HEK293T (cell line): Measurements from ENCODE around the gene GSTA1.
"Not testable (repeated sequence)": the region's sequence is repeated elsewhere in the genome, so short reads cannot be mapped to it uniquely, and the experiment has no call there.

ENCODE experiments used
- CTCF ChIA-PET: fragments of 350-600 bp; formaldehyde crosslinking; extraction: SDS; loops from one replicate; lab custom pipeline; 2021; ENCODE audit warnings: antibody characterized with exemption, inconsistent platforms; lab: Yijun Ruan, JAX
- POLR2A ChIA-PET: fragments of 350-600 bp; formaldehyde crosslinking; extraction: SDS; loops from one replicate; lab custom pipeline; 2020; ENCODE audit warnings: antibody characterized with exemption, inconsistent platforms; lab: Yijun Ruan, JAX
- DNase-seq: peaks from one replicate; pipeline ENCODE4 v3.0.0; 2012; ENCODE audit warnings: mixed read lengths; ENCODE audit errors: extremely low spot score
- ARNT ChIP-seq: fragments of 450-650 bp; IDR thresholded peaks from 2 replicates; pipeline ENCODE4 v1.6.1; 2017; ENCODE audit warnings: mild to moderate bottlenecking
- BHLHE40 ChIP-seq: fragments of 450-650 bp; IDR thresholded peaks from 2 replicates; pipeline ENCODE4 v1.6.1; 2016; ENCODE audit warnings: mild to moderate bottlenecking, moderate library complexity, borderline replicate concordance
- CTBP1 ChIP-seq: fragments of 450-650 bp; IDR thresholded peaks from 2 replicates; pipeline ENCODE4 v1.6.1; 2016; ENCODE audit warnings: borderline replicate concordance
- ELF4 ChIP-seq: fragments of 450-650 bp; IDR thresholded peaks from 2 replicates; pipeline ENCODE4 v1.6.1; 2017; ENCODE audit warnings: antibody characterized with exemption
- FOXA1 ChIP-seq: fragments of 450-650 bp; IDR thresholded peaks from 2 replicates; pipeline ENCODE4 v1.6.1; 2016; ENCODE audit warnings: mild to moderate bottlenecking
- FOXK2 ChIP-seq: fragments of 450-650 bp; IDR thresholded peaks from 2 replicates; pipeline ENCODE4 v1.6.1; 2016; ENCODE audit warnings: mild to moderate bottlenecking
- FOXM1 ChIP-seq: fragments of 450-650 bp; IDR thresholded peaks from 2 replicates; pipeline ENCODE4 v1.6.1; 2017; ENCODE audit warnings: mild to moderate bottlenecking, borderline replicate concordance
- L3MBTL2 ChIP-seq: fragments of 450-650 bp; conservative IDR thresholded peaks from 2 replicates; pipeline ENCODE4 v1.6.1; 2016; ENCODE audit warnings: mild to moderate bottlenecking
- LEF1 ChIP-seq: fragments of 450-650 bp; IDR thresholded peaks from 2 replicates; pipeline ENCODE4 v1.6.1; 2017; ENCODE audit warnings: mild to moderate bottlenecking, borderline replicate concordance
- NFRKB ChIP-seq: fragments of 450-650 bp; IDR thresholded peaks from 2 replicates; pipeline ENCODE4 v1.6.1; 2016; ENCODE audit warnings: mild to moderate bottlenecking, moderate library complexity
- SP1 ChIP-seq: fragments of 450-650 bp; IDR thresholded peaks from 2 replicates; pipeline ENCODE4 v1.6.1; 2017
- SUZ12 ChIP-seq: fragments of 450-650 bp; IDR thresholded peaks from 2 replicates; pipeline ENCODE4 v1.6.1; 2016; ENCODE audit warnings: mild to moderate bottlenecking
- TARDBP ChIP-seq: fragments of 450-650 bp; IDR thresholded peaks from 2 replicates; pipeline ENCODE4 v1.6.1; 2016
- ZNF384 ChIP-seq: fragments of 450-650 bp; IDR thresholded peaks from 2 replicates; pipeline ENCODE4 v1.6.1; 2016
- TF ChIP-seq, protein P1 (sequence below): fragments of 450-650 bp; IDR thresholded peaks from 2 replicates; pipeline ENCODE4 v1.6.1; 2016

GSTA1 gene

DNA sequence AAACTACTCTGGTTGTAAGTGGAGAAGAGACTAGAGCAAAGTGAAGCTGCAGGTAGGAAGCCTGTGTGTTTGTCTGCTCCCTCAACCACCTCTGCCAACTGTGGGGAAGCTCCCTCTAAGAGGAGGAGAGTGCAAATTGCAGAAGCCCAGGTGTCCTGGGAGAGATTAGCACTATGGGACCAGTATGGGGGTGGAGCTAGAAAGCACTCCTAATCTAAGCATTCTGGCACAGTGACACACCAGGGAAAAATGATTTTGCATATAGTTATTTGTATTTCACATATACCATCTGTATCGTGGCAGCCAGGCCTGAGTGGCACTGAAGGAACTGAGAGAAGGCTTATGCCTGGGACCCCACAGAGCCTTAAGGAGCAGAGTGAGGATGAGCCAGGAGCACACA lies 12.8 kb downstream of the GSTA1 start:
- ChIA-PET POLR2A (no interaction called here), CTCF (no interaction called here)
- no peak for DNase-seq
- no peak for TF ChIP-seq ELF4

DNA sequence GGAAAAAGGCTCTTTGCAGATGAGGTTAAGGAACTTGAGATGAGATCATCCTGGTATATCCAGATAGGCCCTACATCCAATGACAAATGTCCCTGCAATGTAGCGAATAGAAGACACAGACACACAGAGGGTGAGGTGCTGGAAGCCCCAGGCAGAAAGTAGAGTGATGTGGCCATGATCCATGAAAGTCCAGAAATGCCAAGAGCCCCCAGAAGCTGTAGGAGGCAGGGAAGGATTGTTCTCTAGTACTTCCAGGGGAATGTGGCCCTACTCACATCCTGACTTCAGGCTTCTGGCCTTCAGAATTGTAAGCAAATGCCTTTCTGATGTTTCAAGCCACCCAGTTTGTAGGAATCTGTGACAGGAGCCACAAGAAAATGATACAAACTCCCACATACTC lies 14.0 kb downstream of the GSTA1 start:
- DNase-seq, CTCF ChIA-PET, POLR2A ChIA-PET: not testable (repeated sequence)

DNA sequence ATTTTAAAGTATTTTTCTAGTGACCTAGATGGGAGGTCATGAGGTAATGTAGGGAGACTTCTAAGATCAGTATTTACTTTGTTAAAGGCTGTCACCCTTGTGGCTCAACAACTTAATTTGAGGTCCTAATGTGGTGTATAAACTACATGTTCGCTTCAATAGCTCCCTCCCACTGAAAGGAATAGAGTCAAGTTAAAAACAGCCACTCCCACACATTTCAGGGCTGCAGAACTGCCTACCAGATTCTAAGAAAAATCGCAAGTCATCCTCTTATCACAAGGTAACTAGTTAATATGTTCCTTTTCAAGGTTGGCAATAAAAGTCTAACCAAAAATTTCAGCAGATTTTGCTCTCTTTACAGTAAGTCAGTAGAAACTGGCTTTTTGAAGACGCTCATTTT lies 15.1 kb downstream of the GSTA1 start:
- no peak for DNase-seq
- POLR2A ChIA-PET, result no interaction called here
- CTCF ChIA-PET, result no interaction called here
- TF ChIP-seq BHLHE40, result no peak
- no peak for TF ChIP-seq FOXA1
- no peak for TF ChIP-seq ELF4
- TF ChIP-seq NFRKB, result no peak
- no peak for TF ChIP-seq L3MBTL2
- no peak for TF ChIP-seq SP1
- no peak for TF ChIP-seq ZNF384
- TF ChIP-seq TARDBP, result no peak
- TF ChIP-seq CTBP1, result no peak
- no peak for TF ChIP-seq FOXK2
- TF ChIP-seq LEF1, result no peak
- TF ChIP-seq FOXM1, result no peak

DNA sequence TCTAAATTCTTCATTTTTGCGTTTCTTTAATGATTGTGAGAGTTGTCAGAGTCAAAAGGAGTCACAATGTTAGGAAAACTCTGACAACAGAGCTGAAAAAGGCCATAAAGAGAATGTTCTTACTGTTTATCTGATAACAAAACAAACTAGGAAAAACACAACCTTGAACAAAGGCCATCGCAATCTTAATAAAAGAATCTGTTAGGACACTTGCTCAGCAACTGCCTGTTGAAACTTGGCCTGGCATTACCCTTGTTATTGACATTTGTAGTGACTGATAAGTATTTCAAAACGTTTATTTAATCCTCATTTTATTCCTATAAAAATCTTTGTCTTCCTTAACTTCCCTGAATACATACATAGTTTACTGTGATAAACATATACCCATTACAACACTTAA lies 15.7 kb downstream of the GSTA1 start:
- no peak for TF ChIP-seq FOXK2
- TF ChIP-seq ELF4, result no peak
- no peak for TF ChIP-seq CTBP1
- POLR2A ChIA-PET, result no interaction called here
- no peak for DNase-seq
- CTCF ChIA-PET, result no interaction called here

DNA sequence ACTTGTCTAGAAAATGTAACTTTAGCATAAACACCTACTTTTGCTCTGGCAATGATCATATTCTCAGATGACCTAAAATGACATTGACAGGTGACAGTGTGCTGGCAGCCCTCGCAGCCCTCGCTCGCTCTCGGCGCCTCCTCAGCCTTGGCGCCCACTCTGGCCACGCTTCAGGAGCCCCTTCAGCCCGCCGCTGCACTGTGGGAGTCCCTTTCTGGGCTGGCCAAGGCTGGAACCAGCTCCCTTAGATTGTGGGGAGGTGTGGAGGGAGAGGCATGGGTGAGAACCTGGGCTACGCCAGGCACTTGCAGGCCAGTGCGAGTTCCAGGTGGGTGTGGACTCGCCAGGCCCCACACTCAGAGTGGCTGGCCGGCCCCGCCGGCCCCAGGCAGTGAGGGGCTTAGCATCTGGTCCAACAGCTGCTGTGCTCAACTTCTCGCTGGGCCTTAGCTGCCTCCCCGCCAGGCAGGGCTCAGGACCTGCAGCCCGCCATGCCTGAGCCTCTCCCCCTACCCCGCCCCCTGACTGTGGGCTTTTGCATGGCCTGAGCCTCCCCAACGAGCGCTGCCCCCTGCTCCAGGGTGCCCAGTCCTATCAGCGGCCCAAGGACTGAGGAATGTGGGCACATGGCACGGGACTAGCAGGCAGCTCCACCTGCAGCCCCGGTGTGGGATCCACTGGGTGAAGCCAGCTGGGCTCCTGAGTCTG lies 17.2 kb downstream of the GSTA1 start:
- no peak for TF ChIP-seq ZNF384
- no peak for TF ChIP-seq SP1
- no peak for TF ChIP-seq NFRKB
- no peak for TF ChIP-seq FOXA1
- no peak for TF ChIP-seq ELF4
- TF ChIP-seq, protein P1, sequence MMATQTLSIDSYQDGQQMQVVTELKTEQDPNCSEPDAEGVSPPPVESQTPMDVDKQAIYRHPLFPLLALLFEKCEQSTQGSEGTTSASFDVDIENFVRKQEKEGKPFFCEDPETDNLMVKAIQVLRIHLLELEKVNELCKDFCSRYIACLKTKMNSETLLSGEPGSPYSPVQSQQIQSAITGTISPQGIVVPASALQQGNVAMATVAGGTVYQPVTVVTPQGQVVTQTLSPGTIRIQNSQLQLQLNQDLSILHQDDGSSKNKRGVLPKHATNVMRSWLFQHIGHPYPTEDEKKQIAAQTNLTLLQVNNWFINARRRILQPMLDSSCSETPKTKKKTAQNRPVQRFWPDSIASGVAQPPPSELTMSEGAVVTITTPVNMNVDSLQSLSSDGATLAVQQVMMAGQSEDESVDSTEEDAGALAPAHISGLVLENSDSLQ, result no peak
- TF ChIP-seq FOXK2, result no peak
- TF ChIP-seq SUZ12, result no peak
- TF ChIP-seq TARDBP, result no peak
- no peak for TF ChIP-seq L3MBTL2
- TF ChIP-seq ARNT, result no peak
- no peak for DNase-seq
- CTCF ChIA-PET, result no interaction called here
- POLR2A ChIA-PET, result no interaction called here

DNA sequence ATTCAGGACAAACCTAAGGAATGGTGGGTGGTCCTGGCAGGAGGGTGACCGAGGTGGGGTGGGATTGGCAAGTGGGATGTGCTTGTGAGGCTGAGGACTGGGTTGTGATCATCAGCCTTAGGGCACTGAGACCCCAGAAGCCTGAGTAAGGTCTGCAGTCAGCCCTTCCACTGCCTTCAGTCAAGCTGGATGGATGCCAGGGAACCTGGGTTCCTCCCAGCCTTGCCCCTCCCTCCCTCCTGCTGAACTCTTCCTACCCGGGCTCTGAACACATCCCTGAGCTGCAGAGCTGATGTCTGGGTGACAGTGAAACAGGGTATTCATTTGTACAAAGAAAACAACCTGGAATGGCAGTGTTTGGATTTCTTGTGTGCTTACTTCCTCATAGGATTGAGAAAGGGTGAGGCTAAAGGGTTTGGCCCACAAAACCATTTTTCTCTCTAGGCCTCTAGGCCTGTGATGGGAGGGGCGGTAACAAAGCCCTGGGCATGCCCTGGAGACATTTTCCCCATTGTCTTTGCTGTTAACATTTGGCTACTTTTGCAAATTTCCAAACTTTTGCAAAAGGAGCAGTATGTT lies 20.8 kb downstream of the GSTA1 start:
- CTCF ChIA-PET, DNase-seq, POLR2A ChIA-PET: not testable (repeated sequence)

DNA sequence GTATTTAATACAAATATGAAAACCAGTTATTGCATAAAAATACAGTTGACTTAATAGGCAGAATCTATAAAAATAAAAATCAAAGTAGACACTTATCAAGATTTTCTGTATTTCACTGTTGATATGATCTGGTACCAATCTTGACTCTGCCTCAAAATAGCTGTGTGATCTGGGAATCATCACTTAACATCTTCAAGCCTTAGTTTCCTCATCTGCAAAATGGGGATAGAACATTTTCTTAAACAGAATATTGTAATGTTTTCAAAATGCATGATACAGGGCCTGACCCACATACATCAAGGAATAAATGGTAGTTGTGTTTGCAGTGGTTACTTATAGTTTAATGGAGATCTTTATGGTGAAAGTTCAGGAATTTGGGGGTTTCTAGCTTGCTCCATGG lies 21.4 kb downstream of the GSTA1 start:
- POLR2A ChIA-PET, CTCF ChIA-PET, DNase-seq: not testable (repeated sequence)

DNA sequence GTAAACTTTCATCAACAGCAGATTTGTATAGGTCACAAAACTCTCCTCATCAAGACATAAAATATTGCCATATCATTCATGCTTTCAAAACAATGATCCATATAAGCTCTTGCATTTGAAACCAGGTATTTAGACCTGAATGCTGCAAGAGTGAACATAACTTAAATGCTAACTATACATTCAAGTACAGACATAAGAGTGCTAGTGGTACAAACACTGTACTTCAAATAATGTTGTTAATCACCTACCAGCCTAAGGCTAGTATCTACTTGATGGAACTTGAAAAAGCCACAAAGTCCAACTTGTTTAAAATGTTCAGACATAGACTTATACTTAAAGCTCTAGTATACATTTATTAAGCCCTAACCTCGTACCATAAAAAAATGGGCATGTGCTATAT lies 24.4 kb downstream of the GSTA1 start:
- TF ChIP-seq FOXK2, result no peak
- no peak for TF ChIP-seq ZNF384
- DNase-seq, result no peak
- POLR2A ChIA-PET, result no interaction called here
- CTCF ChIA-PET, result no interaction called here

DNA sequence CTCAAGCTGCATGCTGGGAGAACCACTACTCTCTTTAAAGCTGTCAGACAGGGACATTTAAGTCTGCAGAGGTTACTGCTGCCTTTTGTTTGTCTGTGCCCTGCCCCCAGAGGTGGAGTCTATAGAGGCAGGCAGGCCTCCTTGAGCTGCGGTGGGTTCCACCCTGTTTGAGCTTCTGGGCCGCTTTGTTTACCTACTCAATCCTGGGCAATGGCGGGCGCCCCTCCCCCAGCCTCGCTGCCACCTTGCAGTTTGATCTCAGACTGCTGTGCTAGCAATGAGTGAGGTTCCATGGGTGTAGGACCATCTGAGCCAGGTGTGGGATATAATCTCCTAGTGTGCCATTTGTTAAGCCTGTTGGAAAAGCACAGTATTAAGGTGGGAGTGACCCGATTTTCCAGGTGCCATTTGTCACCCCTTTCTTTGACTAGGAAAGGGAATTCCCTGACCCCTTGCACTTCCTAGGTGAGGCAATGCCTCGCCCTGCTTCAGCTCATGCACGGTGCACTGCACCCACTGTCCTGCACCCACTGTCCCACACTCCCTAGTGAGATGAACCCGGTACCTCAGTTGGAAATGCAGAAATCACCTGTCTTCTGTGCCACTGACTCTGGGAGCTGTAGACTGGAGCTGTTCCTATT lies 26.8 kb downstream of the GSTA1 start:
- DNase-seq, POLR2A ChIA-PET, CTCF ChIA-PET: not testable (repeated sequence)

DNA sequence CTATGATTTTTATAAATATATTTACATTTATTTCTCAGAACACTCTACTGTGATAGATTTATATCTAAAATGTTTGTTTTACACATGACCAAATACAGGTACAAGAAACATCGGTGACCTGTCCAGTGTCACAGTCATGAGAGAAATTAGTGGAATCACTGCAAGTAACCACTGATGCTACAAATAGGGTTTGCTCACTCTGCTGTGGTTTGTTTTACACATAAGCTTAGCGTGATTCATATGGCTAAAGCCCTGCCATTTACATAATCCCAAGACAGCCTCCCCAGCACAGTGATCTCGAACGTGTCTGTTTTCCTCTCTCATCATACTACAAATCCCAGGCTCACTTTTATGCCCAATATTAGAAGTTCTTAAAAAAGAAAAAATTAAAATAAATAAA lies 34.2 kb downstream of the GSTA1 start:
- POLR2A ChIA-PET, CTCF ChIA-PET, DNase-seq: not testable (repeated sequence)

DNA sequence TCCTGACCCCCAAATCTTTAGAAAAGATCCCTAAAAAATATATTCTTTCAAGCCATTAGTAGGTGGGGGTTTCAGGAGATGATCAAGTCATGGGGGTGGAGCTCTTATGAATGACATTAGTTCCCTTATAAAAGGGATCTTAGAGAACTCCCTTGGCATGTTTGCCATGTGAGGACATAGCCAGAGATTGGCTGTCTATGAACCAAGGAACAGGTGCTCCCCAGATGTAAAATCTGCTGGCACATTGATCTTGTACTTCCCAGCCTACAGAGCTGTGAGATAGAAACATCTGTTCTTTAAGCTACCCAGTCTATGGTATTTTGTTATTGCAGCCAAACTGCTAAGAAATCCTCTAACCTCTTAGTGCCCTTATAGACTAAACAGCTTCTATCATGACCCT lies 36.0 kb downstream of the GSTA1 start:
- CTCF ChIA-PET, DNase-seq, POLR2A ChIA-PET: not testable (repeated sequence)

DNA sequence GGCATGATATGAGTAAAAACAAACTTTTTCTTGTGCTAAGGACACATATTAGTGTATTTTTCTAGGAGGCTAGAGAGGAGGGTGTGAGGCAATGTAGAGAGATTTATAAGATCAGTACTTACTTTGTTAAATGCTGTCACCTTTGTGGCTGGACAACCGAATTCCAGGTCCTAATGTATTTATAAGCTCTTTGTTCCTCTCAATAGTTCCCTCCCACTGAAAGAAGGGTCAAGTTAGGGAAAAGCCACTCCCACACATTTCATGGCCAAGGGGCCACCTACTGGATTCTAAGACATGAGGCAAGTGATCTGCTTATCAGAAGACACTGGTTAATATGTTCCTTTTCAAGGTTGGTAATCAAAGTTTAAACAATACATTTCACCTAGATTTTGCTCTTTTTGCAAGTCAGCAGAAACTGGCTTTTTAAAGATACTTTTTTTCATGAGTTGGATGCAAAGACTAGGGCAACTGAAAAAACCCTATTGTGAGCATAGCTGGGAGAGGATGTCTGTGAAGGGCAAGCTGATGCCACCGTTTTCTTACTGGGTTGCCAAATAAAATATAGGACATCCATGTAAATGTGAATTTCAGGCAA lies 40.2 kb downstream of the GSTA1 start, which contains the start of gene GSTA2:
Gene GSTA2, minus strand, starts transcription at position 154 of the 595 bp plus-strand sequence. CDS start 5,528 bp downstream, outside the sequence.
- CTCF ChIA-PET, POLR2A ChIA-PET, DNase-seq: not testable (repeated sequence)

DNA sequence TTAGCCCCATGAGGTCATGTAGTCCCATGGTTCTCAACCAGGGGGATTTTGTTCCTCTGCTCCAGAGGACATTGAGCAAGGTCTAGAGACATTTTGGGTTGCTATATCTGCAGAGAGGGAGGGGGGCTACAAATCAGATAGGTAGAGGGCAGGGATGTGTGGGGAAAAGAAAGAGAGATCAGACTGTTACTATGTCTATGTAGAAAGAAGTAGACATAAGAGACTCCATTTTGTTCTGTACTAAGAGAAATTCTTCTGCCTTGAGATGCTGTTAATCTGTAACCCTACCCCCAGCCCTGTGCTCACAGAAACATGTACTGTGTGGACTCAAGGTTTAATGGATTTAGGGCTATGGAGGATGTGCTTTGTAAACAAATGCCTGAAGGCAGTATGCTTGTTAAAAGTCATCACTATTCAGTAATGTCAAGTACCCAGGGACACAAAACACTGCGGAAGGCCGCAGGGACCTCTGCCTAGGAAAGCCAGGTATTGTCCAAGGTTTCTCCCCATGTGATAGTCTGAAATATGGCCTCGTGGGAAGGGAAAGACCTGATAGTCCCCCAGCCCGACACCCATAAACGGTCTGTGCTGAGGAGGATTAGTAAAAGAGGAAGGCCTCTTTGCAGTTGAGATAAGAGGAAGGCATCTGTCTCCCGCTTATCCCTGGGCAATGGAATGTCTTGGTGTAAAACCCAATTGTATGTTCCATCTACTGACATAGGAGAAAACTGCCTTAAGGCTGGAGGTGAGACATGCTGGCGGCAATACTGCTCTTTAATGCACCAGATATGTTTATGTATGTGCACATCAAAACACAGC lies 41.7 kb downstream of the GSTA1 start:
- POLR2A ChIA-PET, DNase-seq, CTCF ChIA-PET: not testable (repeated sequence)
